ENCODE results near the gene MBIP.

The MBIP gene

GRCh38 chr14:36320200-36320896, at the start of gene MBIP:
MBIP (minus strand) TSS chr14:36320637; CDS start chr14:36320588, 49 bp downstream.
- ChIA-PET POLR2A (interaction anchor here (0.6 to 1.2 kb wide), 8 partner anchors 11 to 831 kb away, joined by 3 to 4 read pairs (median 3); partner anchors contain the start of genes BRMS1L and NKX2-1), CTCF (interaction anchor here (0.7 to 1.4 kb wide), 2 partner anchors 54 to 498 kb away, joined by 3 to 5 read pairs; no protein-coding TSS in a partner anchor)
- peak within 1 kb of the TSS; percentile 90 for H3K4me3 ChIP-seq (ENCODE audit: low read depth, low read length)
- H3K36me3 ChIP-seq (ENCODE audit: control insufficient read depth in 2 of 2, insufficient read depth in 1 of 2, low read length in 2 of 2), result no peaks in the 10 kb centered on the region
- H3K27ac ChIP-seq (ENCODE audit: extremely low read depth, low read depth, low read length), result peak within 1 kb of the TSS; percentile 82
- peaks cover 18% of the 10 kb centered on the region for H3K4me1 ChIP-seq (ENCODE audit: control insufficient read depth, insufficient read depth, low read length)
- H3K9me3 ChIP-seq (ENCODE audit: control insufficient read depth, insufficient read depth, low read depth, low read length), result no peaks in the 10 kb centered on the region
- TF ChIP-seq ZIC2 (tag by site-specific recombination; IDR thresholded peaks at IDR 0.05) (no peak), PATZ1 (tag by site-specific recombination; IDR thresholded peaks at IDR 0.05) (peak; percentile 70), SP3 (tag by site-specific recombination; IDR thresholded peaks at IDR 0.05) (peak; percentile 79), ZNF341 (tag by site-specific recombination; IDR thresholded peaks at IDR 0.05; ENCODE audit: low read depth) (peak; percentile 7; the same call in 1 of the 2 replicates), ZNF335 (tag by site-specific recombination; conservative IDR thresholded peaks at IDR 0.05) (peak; percentile 73), REPIN1 (tag by site-specific recombination; IDR thresholded peaks at IDR 0.05; ENCODE audit: low read depth) (0 out of 2 replicates have a peak, but pooled peaks have one; percentile 23), YY2 (tag by site-specific recombination; IDR thresholded peaks at IDR 0.05) (peak; percentile 72), ZFP69B (tag by site-specific recombination; IDR thresholded peaks at IDR 0.05) (peak; percentile 18; the same call in 1 of the 2 replicates), ZFHX2 (tag by site-specific recombination; conservative IDR thresholded peaks at IDR 0.05) (peak; percentile 40; the same call in 1 of the 2 replicates), ZEB2 (tag by site-specific recombination; IDR thresholded peaks at IDR 0.05) (peak; percentile 16; the same call in 1 of the 2 replicates), REST (tag by site-specific recombination; IDR thresholded peaks at IDR 0.05) (peak; percentile 25; the same call in 1 of the 2 replicates), SP7 (tag by site-specific recombination; IDR thresholded peaks at IDR 0.05) (peak; percentile 90), ZNF366 (tag by site-specific recombination; conservative IDR thresholded peaks at IDR 0.05) (peak; percentile 59), ZNF416 (tag by site-specific recombination; IDR thresholded peaks at IDR 0.05) (no peak), ZNF350 (tag by site-specific recombination; IDR thresholded peaks at IDR 0.05) (no peak), ZNF600 (tag by site-specific recombination; IDR thresholded peaks at IDR 0.05) (peak; percentile 91), HOXC10 (CRISPR knock-in tag; IDR thresholded peaks at IDR 0.05) (no peak), EGR2 (tag by site-specific recombination; IDR thresholded peaks at IDR 0.05; ENCODE audit: low read depth) (peak; percentile 46; the same call in 1 of the 2 replicates), ZNF639 (tag by site-specific recombination; IDR thresholded peaks at IDR 0.05) (peak; percentile 50; the same call in 1 of the 2 replicates), KLF8 (tag by site-specific recombination; IDR thresholded peaks at IDR 0.05) (peak; percentile 59; the same call in 1 of the 2 replicates), KLF17 (tag by site-specific recombination; IDR thresholded peaks at IDR 0.05) (peak; percentile 30; the same call in 1 of the 2 replicates), ZNF324 (tag by site-specific recombination; IDR thresholded peaks at IDR 0.05) (0 out of 2 replicates have a peak, but pooled peaks have one; percentile 55), ZXDB (tag by site-specific recombination; IDR thresholded peaks at IDR 0.05) (peak; percentile 74), ZNF398 (tag by site-specific recombination; IDR thresholded peaks at IDR 0.05) (no peak), ZNF391 (tag by site-specific recombination; IDR thresholded peaks at IDR 0.05; ENCODE audit: borderline replicate concordance, low read depth) (0 out of 2 replicates have a peak, but pooled peaks have one; percentile 50), KLF16 (tag by site-specific recombination; IDR thresholded peaks at IDR 0.05) (peak; percentile 69; the same call in 1 of the 2 replicates), YY1 (tag by site-specific recombination; IDR thresholded peaks at IDR 0.05) (peak; percentile 81)
